Prostate gland (tissue), 2 donors: Measurements from ENCODE around the gene LTF.

Experiments used
- CTCF ChIP-seq, 4 experiments: fragments of 200-600 bp in 2 of 4; fragments of 450-650 bp in 2 of 4; sonication (generic) in 2 of 4; IDR thresholded peaks; 1 replicate in 3 of 4; 2 replicates in 1 of 4; pipeline ENCODE4 v1.5.1; 2016 to 2019; ENCODE audit warnings: antibody characterized with exemption in 4 of 4, mild to moderate bottlenecking in 2 of 4, moderate library complexity in 2 of 4
- POLR2A ChIP-seq: fragments of 450-650 bp; IDR thresholded peaks from one replicate; pipeline ENCODE4 v1.6.1; 2016; ENCODE audit warnings: antibody characterized with exemption, mild to moderate bottlenecking

DNA sequence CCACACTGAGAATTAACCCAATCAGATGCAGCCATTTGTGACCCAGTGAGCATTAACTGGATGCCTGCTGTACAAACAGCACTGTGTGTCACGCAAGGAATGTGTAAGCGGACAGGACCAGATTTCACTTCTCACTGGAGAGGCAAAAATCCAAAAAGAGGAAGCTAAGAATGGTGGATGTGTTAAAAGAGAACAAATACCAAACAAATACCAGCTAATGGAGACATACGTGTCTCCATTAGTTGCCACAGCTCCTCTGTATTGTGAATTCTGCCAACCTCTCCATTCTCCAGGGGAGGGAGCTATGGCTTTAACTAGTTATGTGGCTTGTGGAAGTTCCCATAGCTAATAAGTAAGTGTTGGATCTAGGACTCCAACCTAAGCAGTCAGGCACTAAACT, 2.6 kb downstream of the LTF start:
- TF ChIP-seq POLR2A (no peak), CTCF (IDR thresholded peaks at IDR 0.05) (no peak)
